Liver (tissue), 3 donors: Measurements from ENCODE around the gene IFNA13.

ENCODE experiments used
- EGR1 ChIP-seq, 2 donors: IDR thresholded peaks; 2 replicates each; pipeline ENCODE4 v1.6.1; 2016 to 2018; ENCODE audit warnings: antibody characterized with exemption in 2 of 2, low read depth in 2 of 2
- GABPA ChIP-seq, 2 donors: IDR thresholded peaks in 1 of 2; conservative IDR thresholded peaks in 1 of 2; 2 replicates each; pipeline ENCODE4 v1.6.1; 2016; ENCODE audit warnings: antibody characterized with exemption in 2 of 2, mild to moderate bottlenecking in 1 of 2, moderate library complexity in 1 of 2
- JUND ChIP-seq, 2 donors: IDR thresholded peaks; 2 replicates each; pipeline ENCODE4 v1.6.1; 2016; ENCODE audit warnings: antibody characterized with exemption in 2 of 2
- RAD21 ChIP-seq, 2 donors: IDR thresholded peaks; 2 replicates each; pipeline ENCODE4 v1.6.1; 2016; ENCODE audit warnings: antibody characterized with exemption in 2 of 2, mild to moderate bottlenecking in 2 of 2
- SP1 ChIP-seq: IDR thresholded peaks from 2 replicates; pipeline ENCODE4 v1.6.1; 2018; ENCODE audit warnings: antibody characterized with exemption, mild to moderate bottlenecking
- TAF1 ChIP-seq: conservative IDR thresholded peaks from 2 replicates; pipeline ENCODE4 v1.6.1; 2016; ENCODE audit warnings: antibody characterized with exemption, mild to moderate bottlenecking
- YY1 ChIP-seq: IDR thresholded peaks from 2 replicates; pipeline ENCODE4 v1.6.1; 2016; ENCODE audit warnings: antibody characterized with exemption, mild to moderate bottlenecking
- TF ChIP-seq, protein P1 (sequence below): fragments of 150-350 bp; IDR thresholded peaks from 2 replicates; pipeline ENCODE4 v1.5.1; 2017; ENCODE audit warnings: improper control_type of control experiment, low read depth, low read length; ENCODE audit not compliant: missing input control
- TF ChIP-seq, protein P2 (sequence below): IDR thresholded peaks from 2 replicates; pipeline ENCODE4 v1.6.1; 2016; ENCODE audit warnings: antibody characterized with exemption
- TF ChIP-seq, protein P3 (sequence below): IDR thresholded peaks from 2 replicates; pipeline ENCODE4 v1.6.1; 2016; ENCODE audit warnings: antibody characterized with exemption, mild to moderate bottlenecking
- TF ChIP-seq, protein P4 (sequence below): IDR thresholded peaks from 2 replicates; pipeline ENCODE4 v1.6.1; 2016; ENCODE audit warnings: antibody characterized with exemption
- donor health status: healthy.
- donor health status: healthy.

DNA sequence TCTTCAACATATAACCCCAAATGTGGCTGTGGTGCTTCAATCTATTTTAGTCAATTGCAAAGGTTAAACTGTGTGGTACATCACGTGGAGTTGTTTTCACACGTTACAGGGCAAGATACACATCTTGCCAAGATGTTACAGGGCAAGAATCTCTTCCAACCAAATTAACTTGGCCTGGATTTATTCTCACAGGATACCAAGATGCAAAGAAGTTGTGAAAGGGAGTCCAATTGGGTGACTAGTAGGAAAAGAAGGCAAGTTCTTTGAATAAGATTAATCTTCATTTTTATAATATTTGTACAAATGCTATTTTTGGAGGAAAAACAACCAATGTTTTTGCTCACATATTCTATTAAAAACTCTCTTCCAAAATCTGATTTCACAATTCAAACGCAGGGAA is 36.3 kb upstream of the IFNA13 start:
- TF ChIP-seq, protein P1, sequence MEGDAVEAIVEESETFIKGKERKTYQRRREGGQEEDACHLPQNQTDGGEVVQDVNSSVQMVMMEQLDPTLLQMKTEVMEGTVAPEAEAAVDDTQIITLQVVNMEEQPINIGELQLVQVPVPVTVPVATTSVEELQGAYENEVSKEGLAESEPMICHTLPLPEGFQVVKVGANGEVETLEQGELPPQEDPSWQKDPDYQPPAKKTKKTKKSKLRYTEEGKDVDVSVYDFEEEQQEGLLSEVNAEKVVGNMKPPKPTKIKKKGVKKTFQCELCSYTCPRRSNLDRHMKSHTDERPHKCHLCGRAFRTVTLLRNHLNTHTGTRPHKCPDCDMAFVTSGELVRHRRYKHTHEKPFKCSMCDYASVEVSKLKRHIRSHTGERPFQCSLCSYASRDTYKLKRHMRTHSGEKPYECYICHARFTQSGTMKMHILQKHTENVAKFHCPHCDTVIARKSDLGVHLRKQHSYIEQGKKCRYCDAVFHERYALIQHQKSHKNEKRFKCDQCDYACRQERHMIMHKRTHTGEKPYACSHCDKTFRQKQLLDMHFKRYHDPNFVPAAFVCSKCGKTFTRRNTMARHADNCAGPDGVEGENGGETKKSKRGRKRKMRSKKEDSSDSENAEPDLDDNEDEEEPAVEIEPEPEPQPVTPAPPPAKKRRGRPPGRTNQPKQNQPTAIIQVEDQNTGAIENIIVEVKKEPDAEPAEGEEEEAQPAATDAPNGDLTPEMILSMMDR, result no peak
- TF ChIP-seq TAF1, result no peak
- TF ChIP-seq, protein P2, sequence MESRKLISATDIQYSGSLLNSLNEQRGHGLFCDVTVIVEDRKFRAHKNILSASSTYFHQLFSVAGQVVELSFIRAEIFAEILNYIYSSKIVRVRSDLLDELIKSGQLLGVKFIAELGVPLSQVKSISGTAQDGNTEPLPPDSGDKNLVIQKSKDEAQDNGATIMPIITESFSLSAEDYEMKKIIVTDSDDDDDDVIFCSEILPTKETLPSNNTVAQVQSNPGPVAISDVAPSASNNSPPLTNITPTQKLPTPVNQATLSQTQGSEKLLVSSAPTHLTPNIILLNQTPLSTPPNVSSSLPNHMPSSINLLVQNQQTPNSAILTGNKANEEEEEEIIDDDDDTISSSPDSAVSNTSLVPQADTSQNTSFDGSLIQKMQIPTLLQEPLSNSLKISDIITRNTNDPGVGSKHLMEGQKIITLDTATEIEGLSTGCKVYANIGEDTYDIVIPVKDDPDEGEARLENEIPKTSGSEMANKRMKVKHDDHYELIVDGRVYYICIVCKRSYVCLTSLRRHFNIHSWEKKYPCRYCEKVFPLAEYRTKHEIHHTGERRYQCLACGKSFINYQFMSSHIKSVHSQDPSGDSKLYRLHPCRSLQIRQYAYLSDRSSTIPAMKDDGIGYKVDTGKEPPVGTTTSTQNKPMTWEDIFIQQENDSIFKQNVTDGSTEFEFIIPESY, result no peak
- TF ChIP-seq YY1, result no peak
- no peak for TF ChIP-seq GABPA (IDR thresholded peaks at IDR 0.05 in 1 of 2, conservative IDR thresholded peaks at IDR 0.05 in 1 of 2)
- no peak for TF ChIP-seq RAD21 (IDR thresholded peaks at IDR 0.05)
- TF ChIP-seq EGR1 (IDR thresholded peaks at IDR 0.05; ENCODE audit: low read depth in 2 of 2), result no peak
- TF ChIP-seq, protein P3, sequence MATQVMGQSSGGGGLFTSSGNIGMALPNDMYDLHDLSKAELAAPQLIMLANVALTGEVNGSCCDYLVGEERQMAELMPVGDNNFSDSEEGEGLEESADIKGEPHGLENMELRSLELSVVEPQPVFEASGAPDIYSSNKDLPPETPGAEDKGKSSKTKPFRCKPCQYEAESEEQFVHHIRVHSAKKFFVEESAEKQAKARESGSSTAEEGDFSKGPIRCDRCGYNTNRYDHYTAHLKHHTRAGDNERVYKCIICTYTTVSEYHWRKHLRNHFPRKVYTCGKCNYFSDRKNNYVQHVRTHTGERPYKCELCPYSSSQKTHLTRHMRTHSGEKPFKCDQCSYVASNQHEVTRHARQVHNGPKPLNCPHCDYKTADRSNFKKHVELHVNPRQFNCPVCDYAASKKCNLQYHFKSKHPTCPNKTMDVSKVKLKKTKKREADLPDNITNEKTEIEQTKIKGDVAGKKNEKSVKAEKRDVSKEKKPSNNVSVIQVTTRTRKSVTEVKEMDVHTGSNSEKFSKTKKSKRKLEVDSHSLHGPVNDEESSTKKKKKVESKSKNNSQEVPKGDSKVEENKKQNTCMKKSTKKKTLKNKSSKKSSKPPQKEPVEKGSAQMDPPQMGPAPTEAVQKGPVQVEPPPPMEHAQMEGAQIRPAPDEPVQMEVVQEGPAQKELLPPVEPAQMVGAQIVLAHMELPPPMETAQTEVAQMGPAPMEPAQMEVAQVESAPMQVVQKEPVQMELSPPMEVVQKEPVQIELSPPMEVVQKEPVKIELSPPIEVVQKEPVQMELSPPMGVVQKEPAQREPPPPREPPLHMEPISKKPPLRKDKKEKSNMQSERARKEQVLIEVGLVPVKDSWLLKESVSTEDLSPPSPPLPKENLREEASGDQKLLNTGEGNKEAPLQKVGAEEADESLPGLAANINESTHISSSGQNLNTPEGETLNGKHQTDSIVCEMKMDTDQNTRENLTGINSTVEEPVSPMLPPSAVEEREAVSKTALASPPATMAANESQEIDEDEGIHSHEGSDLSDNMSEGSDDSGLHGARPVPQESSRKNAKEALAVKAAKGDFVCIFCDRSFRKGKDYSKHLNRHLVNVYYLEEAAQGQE, result no peak
- no peak for TF ChIP-seq SP1
- no peak for TF ChIP-seq JUND (IDR thresholded peaks at IDR 0.05)
- TF ChIP-seq, protein P4, sequence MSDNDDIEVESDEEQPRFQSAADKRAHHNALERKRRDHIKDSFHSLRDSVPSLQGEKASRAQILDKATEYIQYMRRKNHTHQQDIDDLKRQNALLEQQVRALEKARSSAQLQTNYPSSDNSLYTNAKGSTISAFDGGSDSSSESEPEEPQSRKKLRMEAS, result no peak
